WTC11 (cell line): ENCODE measurements around the gene TJAP1. TPM values are rescaled to one million over a fixed set of nuclear protein-coding genes. Genes with fewer than 3 reads are reported as not detected.

Experiments
- ATAC-seq: fragments of 200-7000 bp; cut with Tn5 transposase; 2 replicates; pipeline ENCODE4 v1.10.0; 2021; ENCODE audit warnings: mild to moderate bottlenecking, moderate library complexity
- CTCF ChIA-PET: fragments of 300-600 bp; sonication (Branson Sonifier 250); formaldehyde crosslinking; loops from one replicate; lab custom pipeline; 2021; ENCODE audit warnings: antibody characterized with exemption; lab: Charles Lee
- POLR2A ChIA-PET: fragments of 350-600 bp; sonication (Branson Sonifier 250); formaldehyde crosslinking; loops from one replicate; lab custom pipeline; 2021; ENCODE audit warnings: antibody characterized with exemption; lab: Charles Lee
- DNase-seq: peaks from one replicate; pipeline ENCODE4 v3.0.0; 2021; ENCODE audit warnings: low spot score
- H3K27ac Mint-ChIP-seq: 2 replicates; pipeline ENCODE4 v1.8.0; 2021; ENCODE audit warnings: mixed read lengths
- H3K27me3 Mint-ChIP-seq: 2 replicates; pipeline ENCODE4 v1.8.0; 2021; ENCODE audit warnings: low read depth, mild to moderate bottlenecking, moderate library complexity, mixed read lengths
- H3K36me3 Mint-ChIP-seq: 2 replicates; pipeline ENCODE4 v1.8.0; 2021; ENCODE audit warnings: mixed read lengths
- H3K4me1 Mint-ChIP-seq: 2 replicates; pipeline ENCODE4 v1.8.0; 2022; ENCODE audit warnings: mixed read lengths
- H3K4me3 Mint-ChIP-seq: 2 replicates; pipeline ENCODE4 v1.8.0; 2021; ENCODE audit warnings: mild to moderate bottlenecking, moderate library complexity, mixed read lengths
- H3K9me3 Mint-ChIP-seq: 2 replicates; pipeline ENCODE4 v1.8.0; 2021; ENCODE audit warnings: mixed read lengths
- EMX1 ChIP-seq: fragments of 250-450 bp; sonication (Bioruptor Pico); IDR thresholded peaks from 2 replicates; pipeline ENCODE4 v1.8.0; 2021; ENCODE audit warnings: mild to moderate bottlenecking
- FOXK1 ChIP-seq: sonication (generic); formaldehyde crosslinking; IDR thresholded peaks from 2 replicates; pipeline ENCODE4 v1.8.0; 2022; ENCODE audit warnings: mild to moderate bottlenecking, moderate library complexity, missing genetic modification reagents
- GABPB1 ChIP-seq: sonication (generic); formaldehyde crosslinking; IDR thresholded peaks from 2 replicates; pipeline ENCODE4 v1.8.1; 2023; ENCODE audit warnings: mild to moderate bottlenecking, missing genetic modification reagents
- GTF2I ChIP-seq: fragments of 250-450 bp; sonication (Bioruptor Pico); conservative IDR thresholded peaks from 2 replicates; pipeline ENCODE4 v1.4.0; 2021; ENCODE audit warnings: mild to moderate bottlenecking
- MXD4 ChIP-seq: fragments of 250-450 bp; sonication (Bioruptor Pico); IDR thresholded peaks from 2 replicates; pipeline ENCODE4 v1.8.0; 2021; ENCODE audit warnings: mild to moderate bottlenecking, moderate library complexity, borderline replicate concordance
- NFATC4 ChIP-seq: fragments of 250-450 bp; sonication (Bioruptor Pico); IDR thresholded peaks from 2 replicates; pipeline ENCODE4 v1.9.0; 2021; ENCODE audit warnings: mild to moderate bottlenecking
- NR2C2 ChIP-seq: sonication (generic); formaldehyde crosslinking; IDR thresholded peaks from 2 replicates; pipeline ENCODE4 v1.8.0; 2022; ENCODE audit warnings: mild to moderate bottlenecking, missing genetic modification reagents
- RORB ChIP-seq: fragments of 250-450 bp; sonication (Bioruptor Pico); IDR thresholded peaks from 2 replicates; pipeline ENCODE4 v1.9.0; 2021; ENCODE audit warnings: mild to moderate bottlenecking
- SMAD4 ChIP-seq: sonication (generic); formaldehyde crosslinking; IDR thresholded peaks from 2 replicates; pipeline ENCODE4 v1.8.0; 2022; ENCODE audit warnings: mild to moderate bottlenecking, missing genetic modification reagents
- ZNF232 ChIP-seq: sonication (generic); formaldehyde crosslinking; IDR thresholded peaks from 2 replicates; pipeline ENCODE4 v1.8.0; 2022; ENCODE audit warnings: mild to moderate bottlenecking, missing genetic modification reagents
- total RNA-seq: library from RNA; stranded (reverse); gene quantifications from 3 replicates; pipeline ENCODE4 v1.2.3, GENCODE V29; 2021
- TF ChIP-seq, protein P1 (sequence below): sonication (generic); formaldehyde crosslinking; conservative IDR thresholded peaks from 2 replicates; pipeline ENCODE4 v1.8.1; 2023; ENCODE audit warnings: mild to moderate bottlenecking, low read depth, missing genetic modification reagents, moderate library complexity
- TF ChIP-seq, protein P2 (sequence below): sonication (generic); formaldehyde crosslinking; IDR thresholded peaks from 2 replicates; pipeline ENCODE4 v1.8.0; 2023; ENCODE audit warnings: missing genetic modification reagents, mild to moderate bottlenecking, borderline replicate concordance
- TF ChIP-seq, protein P3 (sequence below): sonication (generic); formaldehyde crosslinking; IDR thresholded peaks from 2 replicates; pipeline ENCODE4 v1.8.0; 2022; ENCODE audit warnings: mild to moderate bottlenecking, missing genetic modification reagents
- TF ChIP-seq, protein P4 (sequence below): sonication (generic); formaldehyde crosslinking; IDR thresholded peaks from 2 replicates; pipeline ENCODE4 v1.8.1; 2022; ENCODE audit warnings: low read depth, mild to moderate bottlenecking, moderate library complexity, missing genetic modification reagents, borderline replicate concordance
- TF ChIP-seq, protein P5 (sequence below): sonication (generic); formaldehyde crosslinking; IDR thresholded peaks from 2 replicates; pipeline ENCODE4 v1.8.1; 2022; ENCODE audit warnings: missing genetic modification reagents, borderline replicate concordance
- TF ChIP-seq, protein P6 (sequence below): sonication (generic); formaldehyde crosslinking; conservative IDR thresholded peaks from 2 replicates; pipeline ENCODE4 v1.8.1; 2022; ENCODE audit warnings: mild to moderate bottlenecking, missing genetic modification reagents
- TF ChIP-seq, protein P7 (sequence below): fragments of 200-600 bp; IDR thresholded peaks from 2 replicates; pipeline ENCODE4 v1.8.0; 2022; ENCODE audit warnings: antibody characterized with exemption

The TJAP1 gene
- total RNA-seq, 1 experiment from 2014 or later: 40.4 TPM

DNA sequence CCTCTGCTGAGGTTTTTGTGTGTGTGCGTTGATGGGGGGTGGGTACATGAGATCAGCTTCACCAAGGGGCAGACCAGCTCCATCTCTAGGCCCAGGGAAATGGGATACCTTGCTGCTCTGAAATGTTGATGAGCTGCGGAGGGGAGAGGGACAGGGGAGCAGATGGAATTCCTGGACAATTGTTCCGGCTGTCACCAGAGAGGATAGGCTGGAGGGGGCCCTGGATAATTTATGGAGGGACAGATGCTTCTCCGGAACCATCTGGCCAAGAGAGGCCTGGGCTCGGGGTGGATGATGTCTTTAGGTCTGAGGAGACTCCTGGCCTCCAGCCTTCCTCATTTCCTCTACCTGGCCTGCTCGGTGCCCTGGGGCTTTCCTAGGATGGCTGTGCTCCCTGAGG, 1.9 kb upstream of the TJAP1 start (continued):
- TF ChIP-seq, protein P1, sequence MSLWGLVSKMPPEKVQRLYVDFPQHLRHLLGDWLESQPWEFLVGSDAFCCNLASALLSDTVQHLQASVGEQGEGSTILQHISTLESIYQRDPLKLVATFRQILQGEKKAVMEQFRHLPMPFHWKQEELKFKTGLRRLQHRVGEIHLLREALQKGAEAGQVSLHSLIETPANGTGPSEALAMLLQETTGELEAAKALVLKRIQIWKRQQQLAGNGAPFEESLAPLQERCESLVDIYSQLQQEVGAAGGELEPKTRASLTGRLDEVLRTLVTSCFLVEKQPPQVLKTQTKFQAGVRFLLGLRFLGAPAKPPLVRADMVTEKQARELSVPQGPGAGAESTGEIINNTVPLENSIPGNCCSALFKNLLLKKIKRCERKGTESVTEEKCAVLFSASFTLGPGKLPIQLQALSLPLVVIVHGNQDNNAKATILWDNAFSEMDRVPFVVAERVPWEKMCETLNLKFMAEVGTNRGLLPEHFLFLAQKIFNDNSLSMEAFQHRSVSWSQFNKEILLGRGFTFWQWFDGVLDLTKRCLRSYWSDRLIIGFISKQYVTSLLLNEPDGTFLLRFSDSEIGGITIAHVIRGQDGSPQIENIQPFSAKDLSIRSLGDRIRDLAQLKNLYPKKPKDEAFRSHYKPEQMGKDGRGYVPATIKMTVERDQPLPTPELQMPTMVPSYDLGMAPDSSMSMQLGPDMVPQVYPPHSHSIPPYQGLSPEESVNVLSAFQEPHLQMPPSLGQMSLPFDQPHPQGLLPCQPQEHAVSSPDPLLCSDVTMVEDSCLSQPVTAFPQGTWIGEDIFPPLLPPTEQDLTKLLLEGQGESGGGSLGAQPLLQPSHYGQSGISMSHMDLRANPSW (CRISPR knock-in tag): no peak
- TF ChIP-seq, protein P2, sequence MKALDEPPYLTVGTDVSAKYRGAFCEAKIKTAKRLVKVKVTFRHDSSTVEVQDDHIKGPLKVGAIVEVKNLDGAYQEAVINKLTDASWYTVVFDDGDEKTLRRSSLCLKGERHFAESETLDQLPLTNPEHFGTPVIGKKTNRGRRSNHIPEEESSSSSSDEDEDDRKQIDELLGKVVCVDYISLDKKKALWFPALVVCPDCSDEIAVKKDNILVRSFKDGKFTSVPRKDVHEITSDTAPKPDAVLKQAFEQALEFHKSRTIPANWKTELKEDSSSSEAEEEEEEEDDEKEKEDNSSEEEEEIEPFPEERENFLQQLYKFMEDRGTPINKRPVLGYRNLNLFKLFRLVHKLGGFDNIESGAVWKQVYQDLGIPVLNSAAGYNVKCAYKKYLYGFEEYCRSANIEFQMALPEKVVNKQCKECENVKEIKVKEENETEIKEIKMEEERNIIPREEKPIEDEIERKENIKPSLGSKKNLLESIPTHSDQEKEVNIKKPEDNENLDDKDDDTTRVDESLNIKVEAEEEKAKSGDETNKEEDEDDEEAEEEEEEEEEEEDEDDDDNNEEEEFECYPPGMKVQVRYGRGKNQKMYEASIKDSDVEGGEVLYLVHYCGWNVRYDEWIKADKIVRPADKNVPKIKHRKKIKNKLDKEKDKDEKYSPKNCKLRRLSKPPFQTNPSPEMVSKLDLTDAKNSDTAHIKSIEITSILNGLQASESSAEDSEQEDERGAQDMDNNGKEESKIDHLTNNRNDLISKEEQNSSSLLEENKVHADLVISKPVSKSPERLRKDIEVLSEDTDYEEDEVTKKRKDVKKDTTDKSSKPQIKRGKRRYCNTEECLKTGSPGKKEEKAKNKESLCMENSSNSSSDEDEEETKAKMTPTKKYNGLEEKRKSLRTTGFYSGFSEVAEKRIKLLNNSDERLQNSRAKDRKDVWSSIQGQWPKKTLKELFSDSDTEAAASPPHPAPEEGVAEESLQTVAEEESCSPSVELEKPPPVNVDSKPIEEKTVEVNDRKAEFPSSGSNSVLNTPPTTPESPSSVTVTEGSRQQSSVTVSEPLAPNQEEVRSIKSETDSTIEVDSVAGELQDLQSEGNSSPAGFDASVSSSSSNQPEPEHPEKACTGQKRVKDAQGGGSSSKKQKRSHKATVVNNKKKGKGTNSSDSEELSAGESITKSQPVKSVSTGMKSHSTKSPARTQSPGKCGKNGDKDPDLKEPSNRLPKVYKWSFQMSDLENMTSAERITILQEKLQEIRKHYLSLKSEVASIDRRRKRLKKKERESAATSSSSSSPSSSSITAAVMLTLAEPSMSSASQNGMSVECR (CRISPR knock-in tag): no peak
- no peak for TF ChIP-seq EMX1 (CRISPR knock-in tag)
- TF ChIP-seq, protein P3, sequence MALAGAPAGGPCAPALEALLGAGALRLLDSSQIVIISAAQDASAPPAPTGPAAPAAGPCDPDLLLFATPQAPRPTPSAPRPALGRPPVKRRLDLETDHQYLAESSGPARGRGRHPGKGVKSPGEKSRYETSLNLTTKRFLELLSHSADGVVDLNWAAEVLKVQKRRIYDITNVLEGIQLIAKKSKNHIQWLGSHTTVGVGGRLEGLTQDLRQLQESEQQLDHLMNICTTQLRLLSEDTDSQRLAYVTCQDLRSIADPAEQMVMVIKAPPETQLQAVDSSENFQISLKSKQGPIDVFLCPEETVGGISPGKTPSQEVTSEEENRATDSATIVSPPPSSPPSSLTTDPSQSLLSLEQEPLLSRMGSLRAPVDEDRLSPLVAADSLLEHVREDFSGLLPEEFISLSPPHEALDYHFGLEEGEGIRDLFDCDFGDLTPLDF: no peak

DNA sequence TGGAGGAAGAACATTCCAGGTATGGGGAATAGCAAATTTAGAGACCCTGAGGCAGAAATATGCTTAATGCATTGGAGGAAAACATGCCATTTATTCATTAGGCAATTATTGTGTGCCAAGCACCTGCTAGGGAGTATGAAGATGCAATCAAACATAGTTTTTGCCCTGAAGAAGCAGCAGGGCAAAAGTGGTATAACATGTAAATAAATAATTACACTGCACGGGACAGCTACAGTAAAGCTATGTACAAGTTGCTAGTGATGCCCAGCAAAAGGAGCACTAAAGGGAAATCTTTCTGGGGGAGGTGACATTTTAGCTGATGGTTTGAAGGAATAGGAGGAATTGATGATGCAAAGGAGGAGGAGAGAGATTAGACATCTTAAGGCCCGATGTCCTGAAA, 624 bp upstream of the TJAP1 start:
- ChIA-PET POLR2A (interaction anchor here (1.0 to 1.2 kb wide), 2 partner anchors 21 to 307 kb away, joined by 3 to 9 read pairs; partner anchors contain the start of gene DLK2), CTCF (interaction anchor here (1.2 to 1.8 kb wide), 4 partner anchors 19 to 248 kb away, joined by 3 to 12 read pairs (median 7); partner anchors contain the start of genes DLK2 and DNPH1)
- TF ChIP-seq FOXK1 (CRISPR knock-in tag) (no peak), GABPB1 (CRISPR knock-in tag) (no peak), SMAD4 (no peak), GTF2I (no peak), MXD4 (CRISPR knock-in tag) (no peak), NR2C2 (CRISPR knock-in tag) (no peak), RORB (CRISPR knock-in tag) (no peak), NFATC4 (no peak), ZNF232 (CRISPR knock-in tag) (no peak)
- TF ChIP-seq, protein P4, sequence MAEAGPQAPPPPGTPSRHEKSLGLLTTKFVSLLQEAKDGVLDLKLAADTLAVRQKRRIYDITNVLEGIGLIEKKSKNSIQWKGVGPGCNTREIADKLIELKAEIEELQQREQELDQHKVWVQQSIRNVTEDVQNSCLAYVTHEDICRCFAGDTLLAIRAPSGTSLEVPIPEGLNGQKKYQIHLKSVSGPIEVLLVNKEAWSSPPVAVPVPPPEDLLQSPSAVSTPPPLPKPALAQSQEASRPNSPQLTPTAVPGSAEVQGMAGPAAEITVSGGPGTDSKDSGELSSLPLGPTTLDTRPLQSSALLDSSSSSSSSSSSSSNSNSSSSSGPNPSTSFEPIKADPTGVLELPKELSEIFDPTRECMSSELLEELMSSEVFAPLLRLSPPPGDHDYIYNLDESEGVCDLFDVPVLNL (CRISPR knock-in tag): no peak
- TF ChIP-seq, protein P5, sequence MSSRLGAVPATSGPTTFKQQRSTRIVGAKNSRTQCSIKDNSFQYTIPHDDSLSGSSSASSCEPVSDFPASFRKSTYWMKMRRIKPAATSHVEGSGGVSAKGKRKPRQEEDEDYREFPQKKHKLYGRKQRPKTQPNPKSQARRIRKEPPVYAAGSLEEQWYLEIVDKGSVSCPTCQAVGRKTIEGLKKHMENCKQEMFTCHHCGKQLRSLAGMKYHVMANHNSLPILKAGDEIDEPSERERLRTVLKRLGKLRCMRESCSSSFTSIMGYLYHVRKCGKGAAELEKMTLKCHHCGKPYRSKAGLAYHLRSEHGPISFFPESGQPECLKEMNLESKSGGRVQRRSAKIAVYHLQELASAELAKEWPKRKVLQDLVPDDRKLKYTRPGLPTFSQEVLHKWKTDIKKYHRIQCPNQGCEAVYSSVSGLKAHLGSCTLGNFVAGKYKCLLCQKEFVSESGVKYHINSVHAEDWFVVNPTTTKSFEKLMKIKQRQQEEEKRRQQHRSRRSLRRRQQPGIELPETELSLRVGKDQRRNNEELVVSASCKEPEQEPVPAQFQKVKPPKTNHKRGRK (CRISPR knock-in tag): no peak
- TF ChIP-seq, protein P6, sequence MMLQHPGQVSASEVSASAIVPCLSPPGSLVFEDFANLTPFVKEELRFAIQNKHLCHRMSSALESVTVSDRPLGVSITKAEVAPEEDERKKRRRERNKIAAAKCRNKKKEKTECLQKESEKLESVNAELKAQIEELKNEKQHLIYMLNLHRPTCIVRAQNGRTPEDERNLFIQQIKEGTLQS (CRISPR knock-in tag): no peak
- TF ChIP-seq, protein P7, sequence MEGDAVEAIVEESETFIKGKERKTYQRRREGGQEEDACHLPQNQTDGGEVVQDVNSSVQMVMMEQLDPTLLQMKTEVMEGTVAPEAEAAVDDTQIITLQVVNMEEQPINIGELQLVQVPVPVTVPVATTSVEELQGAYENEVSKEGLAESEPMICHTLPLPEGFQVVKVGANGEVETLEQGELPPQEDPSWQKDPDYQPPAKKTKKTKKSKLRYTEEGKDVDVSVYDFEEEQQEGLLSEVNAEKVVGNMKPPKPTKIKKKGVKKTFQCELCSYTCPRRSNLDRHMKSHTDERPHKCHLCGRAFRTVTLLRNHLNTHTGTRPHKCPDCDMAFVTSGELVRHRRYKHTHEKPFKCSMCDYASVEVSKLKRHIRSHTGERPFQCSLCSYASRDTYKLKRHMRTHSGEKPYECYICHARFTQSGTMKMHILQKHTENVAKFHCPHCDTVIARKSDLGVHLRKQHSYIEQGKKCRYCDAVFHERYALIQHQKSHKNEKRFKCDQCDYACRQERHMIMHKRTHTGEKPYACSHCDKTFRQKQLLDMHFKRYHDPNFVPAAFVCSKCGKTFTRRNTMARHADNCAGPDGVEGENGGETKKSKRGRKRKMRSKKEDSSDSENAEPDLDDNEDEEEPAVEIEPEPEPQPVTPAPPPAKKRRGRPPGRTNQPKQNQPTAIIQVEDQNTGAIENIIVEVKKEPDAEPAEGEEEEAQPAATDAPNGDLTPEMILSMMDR: no peak
- H3K36me3 Mint-ChIP-seq: no peaks in the 10 kb centered on the region
- no peak for ATAC-seq
- no peaks in the 10 kb centered on the region for H3K9me3 Mint-ChIP-seq
- H3K27me3 Mint-ChIP-seq: no peaks in the 10 kb centered on the region
- peak overlapping the region; percentile 76 for H3K4me3 Mint-ChIP-seq
- peak overlapping the region; percentile 82 for H3K27ac Mint-ChIP-seq
- peaks cover 38% of the 10 kb centered on the region for H3K4me1 Mint-ChIP-seq
- DNase-seq: no peak
